Measurements from ENCODE around the gene TRMT61A.
A peak's percentile ranks its signal among the peaks of the same experiment; 100 is the strongest.

The TRMT61A gene

GRCh38 chr14:103535081-103535890, 6.3 kb downstream of the TRMT61A start:
- no peak for DNase-seq (ENCODE audit: low spot score)

- DNase-seq (ENCODE audit: low spot score) = no peak
Measured at GRCh38 chr14:103535891-103536565, 7.0 kb downstream of the TRMT61A start.

- DNase-seq (ENCODE audit: low spot score) = no peak
Measured at GRCh38 chr14:103536693-103537092, 7.7 kb downstream of the TRMT61A start.

GRCh38 chr14:103537175-103537990, 8.4 kb downstream of the TRMT61A start:
- no peak for DNase-seq (ENCODE audit: low spot score)

- DNase-seq (ENCODE audit: low spot score) = no peak
Measured at GRCh38 chr14:103538291-103539055, 9.5 kb downstream of the TRMT61A start.

- DNase-seq (ENCODE audit: low spot score) = no peak
Measured at GRCh38 chr14:103539056-103539825, 10.2 kb downstream of the TRMT61A start.

GRCh38 chr14:103540821-103541708, 12.1 kb downstream of the TRMT61A start:
- no peak for DNase-seq (ENCODE audit: low spot score)

GRCh38 chr14:103541709-103542604, 13.0 kb downstream of the TRMT61A start:
- DNase-seq (ENCODE audit: low spot score) = no peak

- DNase-seq (ENCODE audit: low spot score) = peak; percentile 53
Measured at GRCh38 chr14:103542605-103543088, 13.7 kb downstream of the TRMT61A start.

GRCh38 chr14:103543140-103543539, 14.1 kb downstream of the TRMT61A start:
- DNase-seq (ENCODE audit: low spot score) = no peak

GRCh38 chr14:103543721-103544387, 14.9 kb downstream of the TRMT61A start:
- no peak for DNase-seq (ENCODE audit: low spot score)

- peak; percentile 27 for DNase-seq (ENCODE audit: low spot score)
Measured at GRCh38 chr14:103544388-103545218, 15.6 kb downstream of the TRMT61A start.

GRCh38 chr14:103545219-103545914, 16.4 kb downstream of the TRMT61A start:
- no peak for DNase-seq (ENCODE audit: low spot score)

- DNase-seq (ENCODE audit: low spot score) = no peak
Measured at GRCh38 chr14:103545915-103546651, 17.1 kb downstream of the TRMT61A start.

- DNase-seq (ENCODE audit: low spot score) = peak; percentile 79
Measured at GRCh38 chr14:103546652-103547454, 17.9 kb downstream of the TRMT61A start.

All from GM03348 (cell line).